Measurements from ENCODE around the gene NAB1. TPM values are rescaled to one million over a fixed set of nuclear protein-coding genes. Genes with fewer than 3 reads are reported as not detected.
A peak's percentile ranks its signal among the peaks of the same experiment; 100 is the strongest.

Gene NAB1
- 66.5 to 71.6 TPM (median 66.8 TPM) in 3 replicates for total RNA-seq

GRCh38 chr2:190649035-190649797 lies at the start of gene NAB1:
TSS of gene NAB1 (plus strand) at chr2:190649083. CDS start at chr2:190659177, 10,094 bp downstream.
- Mint-ChIP-seq H3K4me1 (peaks cover 47% of the 10 kb centered on the region), H3K27ac (peak within 1 kb of the TSS; percentile 92), H3K27me3 (ENCODE audit: low read depth) (no peaks in the 10 kb centered on the region), H3K9me3 (no peaks in the 10 kb centered on the region), H3K4me3 (peak within 1 kb of the TSS; percentile 85), H3K36me3 (no peaks in the 10 kb centered on the region)
- no peak for TF ChIP-seq CTCF (IDR thresholded peaks at IDR 0.05; ENCODE audit: unreplicated experiment)
- DNase-seq (ENCODE audit: low spot score in 2 of 2, unreplicated experiment in 2 of 2): peak in 1 of 2 experiments; percentile 76

- Mint-ChIP-seq H3K4me3 (no peak overlapping the region), H3K4me1 (peaks cover 31% of the 10 kb centered on the region), H3K9me3 (peaks cover 4% of the 10 kb centered on the region), H3K36me3 (peaks cover 3% of the 10 kb centered on the region), H3K27me3 (ENCODE audit: low read depth) (no peaks in the 10 kb centered on the region), H3K27ac (peak overlapping the region; percentile 4)
- no peak for DNase-seq (ENCODE audit: low spot score in 2 of 2, unreplicated experiment in 2 of 2)
- no peak for TF ChIP-seq CTCF (IDR thresholded peaks at IDR 0.05; ENCODE audit: unreplicated experiment)
These were observed 49.2 kb upstream of the NAB1 start for GRCh38 chr2:190599546-190600220.

- H3K4me1 Mint-ChIP-seq: peaks cover 31% of the 10 kb centered on the region
- DNase-seq (ENCODE audit: low spot score in 2 of 2, unreplicated experiment in 2 of 2): no peak
- TF ChIP-seq CTCF (IDR thresholded peaks at IDR 0.05; ENCODE audit: unreplicated experiment): no peak
- H3K4me3 Mint-ChIP-seq: no peak overlapping the region
- H3K27ac Mint-ChIP-seq: peak overlapping the region; percentile 4
- H3K36me3 Mint-ChIP-seq: peaks cover under 1% of the 10 kb centered on the region
- no peaks in the 10 kb centered on the region for H3K27me3 Mint-ChIP-seq (ENCODE audit: low read depth)
- peaks cover 2% of the 10 kb centered on the region for H3K9me3 Mint-ChIP-seq
These were observed 48.4 kb upstream of the NAB1 start for GRCh38 chr2:190600293-190601103.

GRCh38 chr2:190603374-190603773 lies 45.5 kb upstream of the NAB1 start:
- Mint-ChIP-seq H3K4me1 (peaks cover 37% of the 10 kb centered on the region), H3K27me3 (ENCODE audit: low read depth) (no peaks in the 10 kb centered on the region), H3K9me3 (no peaks in the 10 kb centered on the region), H3K36me3 (no peaks in the 10 kb centered on the region), H3K4me3 (no peak overlapping the region), H3K27ac (no peak overlapping the region)
- TF ChIP-seq CTCF (IDR thresholded peaks at IDR 0.05; ENCODE audit: unreplicated experiment): no peak
- no peak for DNase-seq (ENCODE audit: low spot score in 2 of 2, unreplicated experiment in 2 of 2)

- H3K27ac Mint-ChIP-seq: peak overlapping the region; percentile 33
- H3K27me3 Mint-ChIP-seq (ENCODE audit: low read depth): no peaks in the 10 kb centered on the region
- H3K4me3 Mint-ChIP-seq: no peak overlapping the region
- no peak for DNase-seq (ENCODE audit: low spot score in 2 of 2, unreplicated experiment in 2 of 2)
- peaks cover 17% of the 10 kb centered on the region for H3K9me3 Mint-ChIP-seq
- peaks cover 9% of the 10 kb centered on the region for H3K36me3 Mint-ChIP-seq
- no peak for TF ChIP-seq CTCF (IDR thresholded peaks at IDR 0.05; ENCODE audit: unreplicated experiment)
- H3K4me1 Mint-ChIP-seq: peaks cover 19% of the 10 kb centered on the region
These were observed 41.8 kb upstream of the NAB1 start for GRCh38 chr2:190607014-190607597.
